Upper lobe of right lung (tissue), 1 donor: ENCODE measurements around the gene ZNF143. TPM values are rescaled to one million over a fixed set of nuclear protein-coding genes. Genes with fewer than 3 reads are reported as not detected.
A peak's percentile ranks its signal among the peaks of the same experiment; 100 is the strongest.

Experiments
- ATAC-seq: fragments of 200-7000 bp; cut with Tn5 transposase; one replicate; pipeline ENCODE4 v1.9.1; 2020; ENCODE audit warnings: mild to moderate bottlenecking, moderate library complexity
- DNase-seq: peaks from one replicate; pipeline ENCODE4 v3.0.0-alpha.2; 2020
- H3K27ac ChIP-seq: fragments of 200-600 bp; one replicate; pipeline ENCODE4 v1.8.0; 2022
- H3K27me3 ChIP-seq: fragments of 200-600 bp; one replicate; pipeline ENCODE4 v1.8.0; 2022; ENCODE audit warnings: mild to moderate bottlenecking
- H3K36me3 ChIP-seq: fragments of 200-600 bp; one replicate; pipeline ENCODE4 v1.8.0; 2022
- H3K4me1 ChIP-seq: fragments of 200-600 bp; one replicate; pipeline ENCODE4 v1.8.0; 2022
- H3K4me3 ChIP-seq: fragments of 200-600 bp; one replicate; pipeline ENCODE4 v1.8.0; 2022; ENCODE audit warnings: mild to moderate bottlenecking
- H3K9me3 ChIP-seq: fragments of 200-600 bp; one replicate; pipeline ENCODE4 v1.8.0; 2022
- intact Hi-C: fragments of 100-400 bp; cut with DNase I; formaldehyde crosslinking; loops from one replicate; pipeline ENCODE4 v1.11.0; 2022
- total RNA-seq: library from RNA; stranded (reverse); fragmentation: NEBNext Ultra II Directional; extraction: Animal tissue kit (Norgen Biotek cat#: 25700); gene quantifications from one replicate; pipeline ENCODE4 v1.2.1, GENCODE V29; 2021
- TF ChIP-seq, protein P1 (sequence below): fragments of 200-600 bp; IDR thresholded peaks from one replicate; pipeline ENCODE4 v1.8.0; 2022; ENCODE audit warnings: antibody characterized with exemption
- donor health status: DM: no; HTN: yes; CAD: no; lungs with severe emphysema.

ZNF143 gene
- total RNA-seq, 1 donor from 2014 or later = 29.6 TPM

DNA sequence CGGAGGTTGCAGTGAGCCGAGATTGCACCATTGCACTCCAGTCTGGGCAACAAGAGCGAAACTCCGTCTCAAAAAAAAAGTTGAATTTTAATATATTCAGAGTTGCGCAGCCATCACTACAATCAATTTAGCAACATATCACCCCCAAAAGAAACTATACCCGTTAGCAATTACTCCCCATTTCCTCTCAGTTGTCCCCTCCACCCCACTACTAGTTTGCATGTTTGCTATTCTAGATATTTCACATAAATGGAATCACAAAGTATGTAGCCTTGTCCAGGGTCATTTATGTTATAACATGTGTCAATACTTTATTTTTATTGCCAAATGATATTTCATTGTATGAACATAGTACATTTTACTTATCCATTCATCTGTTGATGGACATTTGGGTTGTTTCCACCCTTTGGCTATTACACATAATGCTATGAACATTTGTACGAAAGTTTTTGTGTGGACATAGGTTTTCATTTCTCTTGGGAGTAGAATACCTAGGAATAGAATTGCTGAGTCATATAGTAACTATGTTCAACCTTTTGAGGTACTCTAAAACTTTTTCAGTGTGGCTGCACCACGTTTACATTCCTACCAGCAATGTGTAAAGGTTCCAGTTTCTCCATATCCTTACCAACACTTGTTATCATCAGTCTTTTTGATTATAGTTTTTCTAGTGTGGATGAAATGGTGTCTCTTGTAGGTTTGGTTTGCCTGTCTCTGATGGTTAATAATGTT lies 2.2 kb downstream of the ZNF143 start:
- Histone ChIP-seq H3K4me3 (peak overlapping the region; percentile 74), H3K4me1 (peaks cover 14% of the 10 kb centered on the region), H3K27ac (peak overlapping the region; percentile 98), H3K9me3 (no peaks in the 10 kb centered on the region), H3K27me3 (no peaks in the 10 kb centered on the region), H3K36me3 (no peaks in the 10 kb centered on the region)
- intact Hi-C loops = no loop called here
- TF ChIP-seq, protein P1, sequence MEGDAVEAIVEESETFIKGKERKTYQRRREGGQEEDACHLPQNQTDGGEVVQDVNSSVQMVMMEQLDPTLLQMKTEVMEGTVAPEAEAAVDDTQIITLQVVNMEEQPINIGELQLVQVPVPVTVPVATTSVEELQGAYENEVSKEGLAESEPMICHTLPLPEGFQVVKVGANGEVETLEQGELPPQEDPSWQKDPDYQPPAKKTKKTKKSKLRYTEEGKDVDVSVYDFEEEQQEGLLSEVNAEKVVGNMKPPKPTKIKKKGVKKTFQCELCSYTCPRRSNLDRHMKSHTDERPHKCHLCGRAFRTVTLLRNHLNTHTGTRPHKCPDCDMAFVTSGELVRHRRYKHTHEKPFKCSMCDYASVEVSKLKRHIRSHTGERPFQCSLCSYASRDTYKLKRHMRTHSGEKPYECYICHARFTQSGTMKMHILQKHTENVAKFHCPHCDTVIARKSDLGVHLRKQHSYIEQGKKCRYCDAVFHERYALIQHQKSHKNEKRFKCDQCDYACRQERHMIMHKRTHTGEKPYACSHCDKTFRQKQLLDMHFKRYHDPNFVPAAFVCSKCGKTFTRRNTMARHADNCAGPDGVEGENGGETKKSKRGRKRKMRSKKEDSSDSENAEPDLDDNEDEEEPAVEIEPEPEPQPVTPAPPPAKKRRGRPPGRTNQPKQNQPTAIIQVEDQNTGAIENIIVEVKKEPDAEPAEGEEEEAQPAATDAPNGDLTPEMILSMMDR = no peak
- ATAC-seq (no peak), DNase-seq (no peak)

DNA sequence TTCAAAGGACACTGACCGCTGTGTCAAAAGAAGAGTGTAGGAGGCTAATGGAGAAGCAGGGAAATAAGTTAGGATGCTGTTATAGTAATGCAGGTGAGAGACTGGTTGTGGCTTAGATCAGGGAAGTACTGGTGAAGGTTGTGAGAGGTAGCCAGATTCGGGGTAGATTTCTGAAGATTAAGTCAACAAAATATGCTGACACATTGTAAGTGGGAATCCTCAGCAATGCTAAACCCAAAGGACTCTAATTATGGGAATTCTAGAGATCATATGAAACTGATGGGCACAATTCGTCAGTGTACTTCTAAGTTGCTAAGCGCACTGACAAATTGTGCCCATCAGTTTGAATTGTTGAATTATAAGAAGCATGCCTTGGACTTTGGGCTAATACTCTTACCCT lies 10.0 kb downstream of the ZNF143 start:
- Histone ChIP-seq H3K27me3 (no peaks in the 10 kb centered on the region), H3K4me1 (no peaks in the 10 kb centered on the region), H3K9me3 (no peaks in the 10 kb centered on the region), H3K4me3 (no peak overlapping the region), H3K36me3 (peaks cover 54% of the 10 kb centered on the region), H3K27ac (no peak overlapping the region)
- ATAC-seq (no peak), DNase-seq (no peak)
- TF ChIP-seq, protein P1 = no peak
- intact Hi-C loops = no loop called here

DNA sequence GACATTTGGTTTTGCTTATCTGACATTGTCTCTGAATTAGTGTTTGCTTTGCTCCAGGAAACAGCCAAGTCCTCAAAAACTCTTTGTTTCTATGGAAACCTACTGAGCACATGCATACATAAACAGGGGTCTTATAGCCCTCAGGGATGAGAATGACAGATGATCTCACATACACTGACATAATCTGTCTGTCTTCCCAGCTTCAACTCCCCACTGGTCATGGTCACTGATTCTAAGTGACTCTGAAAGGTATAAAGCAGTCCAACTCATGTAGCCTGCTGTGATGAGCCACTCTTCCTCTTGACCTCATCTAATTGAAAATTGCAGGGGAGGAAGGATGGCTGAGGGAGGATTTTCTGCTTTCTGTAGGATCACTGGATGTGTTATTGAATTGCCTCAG lies 12.6 kb downstream of the ZNF143 start:
- no peaks in the 10 kb centered on the region for H3K9me3 ChIP-seq
- TF ChIP-seq, protein P1 = no peak
- H3K36me3 ChIP-seq = peaks cover 73% of the 10 kb centered on the region
- H3K27ac ChIP-seq = no peak overlapping the region
- no peaks in the 10 kb centered on the region for H3K27me3 ChIP-seq
- intact Hi-C loops = no loop called here
- ATAC-seq (no peak), DNase-seq (no peak)
- H3K4me3 ChIP-seq = no peak overlapping the region
- H3K4me1 ChIP-seq = no peaks in the 10 kb centered on the region

DNA sequence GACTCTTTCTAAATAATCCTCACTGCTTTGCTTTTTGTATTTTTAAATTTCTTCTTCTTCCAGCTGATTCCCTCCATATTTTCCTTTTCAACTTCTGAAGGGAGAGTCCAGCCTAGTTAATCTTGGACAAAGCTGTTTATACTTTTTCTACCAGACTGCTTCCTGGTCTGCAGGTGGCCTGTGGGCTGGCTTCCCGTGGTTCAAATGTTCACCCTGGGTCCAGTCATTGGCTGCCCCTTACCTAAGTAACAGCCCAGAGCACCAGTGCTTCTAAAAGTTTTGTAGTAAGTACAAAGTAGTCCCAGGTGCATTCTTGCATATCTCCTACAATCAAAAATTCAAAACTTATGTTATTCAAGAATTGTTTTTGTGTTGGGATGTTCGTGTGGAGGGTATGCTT lies 19.1 kb downstream of the ZNF143 start:
- Histone ChIP-seq H3K4me1 (no peaks in the 10 kb centered on the region), H3K4me3 (no peak overlapping the region), H3K9me3 (no peaks in the 10 kb centered on the region), H3K36me3 (peaks cover 75% of the 10 kb centered on the region), H3K27me3 (no peaks in the 10 kb centered on the region), H3K27ac (no peak overlapping the region)
- TF ChIP-seq, protein P1 = no peak
- no peak for DNase-seq
- intact Hi-C loops = no loop called here
- ATAC-seq = no peak

DNA sequence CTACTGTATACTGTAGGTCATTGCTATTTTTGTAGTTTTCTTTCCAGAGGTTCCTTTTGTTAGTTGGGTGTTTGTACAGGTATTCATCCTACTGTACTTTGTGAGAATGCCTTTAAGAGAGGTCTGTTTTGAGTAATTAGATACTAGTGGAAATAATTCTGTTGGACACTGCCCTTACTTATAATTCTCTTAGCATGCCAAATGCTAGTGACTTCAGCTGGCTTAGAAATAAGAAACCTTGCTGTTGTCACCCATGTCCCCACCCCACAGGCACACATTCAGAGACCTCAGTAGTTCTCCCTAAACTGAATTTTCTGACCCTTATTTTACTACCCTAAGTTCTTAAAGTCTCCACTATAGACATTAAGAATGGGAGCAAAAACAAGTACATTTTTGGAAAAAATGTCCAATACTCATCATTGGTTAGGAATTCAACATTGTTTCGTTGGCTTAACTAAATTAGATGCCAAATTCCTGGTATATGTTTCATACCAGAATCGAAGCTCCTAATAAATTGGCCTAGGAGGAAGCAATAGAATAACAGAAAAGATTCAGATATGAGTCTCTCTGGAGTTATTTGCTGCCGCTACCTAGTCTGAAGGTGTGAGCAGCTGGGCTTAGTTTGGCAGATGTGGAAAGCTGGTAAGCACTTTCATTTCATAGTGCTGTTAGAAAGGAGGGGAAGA lies 28.4 kb downstream of the ZNF143 start:
- Histone ChIP-seq H3K27ac (no peak overlapping the region), H3K9me3 (no peaks in the 10 kb centered on the region), H3K36me3 (peaks cover 66% of the 10 kb centered on the region), H3K27me3 (no peaks in the 10 kb centered on the region), H3K4me1 (no peaks in the 10 kb centered on the region), H3K4me3 (no peak overlapping the region)
- intact Hi-C loops = no loop called here
- TF ChIP-seq, protein P1 = no peak
- DNase-seq (no peak), ATAC-seq (no peak)
